ENCODE measurements around the gene DMRT3. TPM values are rescaled to one million over a fixed set of nuclear protein-coding genes. Genes with fewer than 3 reads are reported as not detected.

Gene DMRT3
- total RNA-seq, 6 experiments from 2014 or later: not detected

- Histone ChIP-seq H3K27ac (no peak overlapping the region), H3K4me1 (peaks cover 0 to 11% (median 0%) of the 10 kb centered on the region in 4 donors), H3K27me3 (peaks cover 23 to 60% of the 10 kb centered on the region in 2 donors), H3K36me3 (no peaks in the 10 kb centered on the region), H3K9me3 (no peaks in the 10 kb centered on the region), H3K4me3 (no peak overlapping the region)
- ATAC-seq (no peak), DNase-seq (no peak)
- intact Hi-C loops (cut with DNase I): no loop called here
- TF ChIP-seq CTCF (IDR thresholded peaks at IDR 0.05) (no peak), POLR2A (IDR thresholded peaks at IDR 0.05) (no peak)
- 3% methylated on average over 6 of the region's 6 CpGs for WGBS (ENCODE audit: insufficient coverage, low coverage, low lambda C conversion rate, missing lambda C conversion rate)
These were observed 9.0 kb upstream of the DMRT3 start for GRCh38 chr9:967436-967835.

- Histone ChIP-seq H3K4me1 (peaks cover 0 to 11% (median 0%) of the 10 kb centered on the region in 4 donors), H3K27ac (no peak overlapping the region), H3K36me3 (no peaks in the 10 kb centered on the region), H3K27me3 (peaks cover 23 to 64% of the 10 kb centered on the region in 2 donors), H3K4me3 (no peak overlapping the region), H3K9me3 (no peaks in the 10 kb centered on the region)
- ATAC-seq (no peak), DNase-seq (no peak)
- intact Hi-C loops (cut with DNase I): no loop called here
- 6% methylated on average over 14 of the region's 15 CpGs for WGBS (ENCODE audit: insufficient coverage, low coverage, low lambda C conversion rate, missing lambda C conversion rate)
- TF ChIP-seq CTCF (IDR thresholded peaks at IDR 0.05) (no peak), POLR2A (IDR thresholded peaks at IDR 0.05) (no peak)
These were observed 8.4 kb upstream of the DMRT3 start for GRCh38 chr9:967903-968641.

- Histone ChIP-seq H3K4me1 (peaks cover 0 to 11% (median 0%) of the 10 kb centered on the region in 4 donors), H3K4me3 (no peak overlapping the region), H3K27me3 (peaks cover 23 to 73% of the 10 kb centered on the region in 2 donors), H3K27ac (no peak overlapping the region), H3K36me3 (no peaks in the 10 kb centered on the region), H3K9me3 (no peaks in the 10 kb centered on the region)
- DNase-seq: no peak
- TF ChIP-seq POLR2A (IDR thresholded peaks at IDR 0.05) (no peak), CTCF (IDR thresholded peaks at IDR 0.05) (no peak)
- no peak for ATAC-seq
- intact Hi-C loops (cut with DNase I): no loop called here
- 10% methylated on average over 33 of the region's 49 CpGs for WGBS (ENCODE audit: insufficient coverage, low coverage, low lambda C conversion rate, missing lambda C conversion rate)
These were observed 6.9 kb upstream of the DMRT3 start for GRCh38 chr9:969310-970150.

GRCh38 chr9:970151-970996 lies 6.1 kb upstream of the DMRT3 start:
- H3K4me3 ChIP-seq: no peak overlapping the region
- no peak overlapping the region for H3K27ac ChIP-seq
- intact Hi-C loops (cut with DNase I): no loop called here
- DNase-seq: no peak
- TF ChIP-seq CTCF (IDR thresholded peaks at IDR 0.05) (no peak), POLR2A (IDR thresholded peaks at IDR 0.05) (no peak)
- 4% methylated on average over 9 of the region's 57 CpGs for WGBS (ENCODE audit: insufficient coverage, low coverage, low lambda C conversion rate, missing lambda C conversion rate)
- no peaks in the 10 kb centered on the region for H3K9me3 ChIP-seq
- no peak for ATAC-seq
- peaks cover 23 to 76% of the 10 kb centered on the region in 2 donors for H3K27me3 ChIP-seq
- H3K36me3 ChIP-seq: no peaks in the 10 kb centered on the region
- peaks cover 0 to 11% (median 0%) of the 10 kb centered on the region in 4 donors for H3K4me1 ChIP-seq
